Chondrocyte (in vitro differentiated cells): ENCODE data around the gene FBXO3. TPM values are rescaled to one million over a fixed set of nuclear protein-coding genes. Genes with fewer than 3 reads are reported as not detected.

Experiments used
- DNase-seq: peaks from one replicate; pipeline ENCODE4 v3.0.0; 2021; ENCODE audit warnings: mixed read lengths, low spot score
- H3K27ac Mint-ChIP-seq: one replicate; pipeline ENCODE4 v1.8.0; 2021; ENCODE audit warnings: mild to moderate bottlenecking, moderate library complexity, mixed read lengths; ENCODE audit not compliant: unreplicated experiment
- H3K27me3 Mint-ChIP-seq: 2 replicates; pipeline ENCODE4 v1.8.0; 2021; ENCODE audit warnings: low read depth, mixed read lengths
- H3K36me3 Mint-ChIP-seq: 2 replicates; pipeline ENCODE4 v1.8.0; 2021; ENCODE audit warnings: low read depth, mixed read lengths
- H3K4me1 Mint-ChIP-seq: 2 replicates; pipeline ENCODE4 v1.8.0; 2021; ENCODE audit warnings: low read depth, mild to moderate bottlenecking, mixed read lengths
- H3K4me3 Mint-ChIP-seq: one replicate; pipeline ENCODE4 v1.8.0; 2021; ENCODE audit warnings: mild to moderate bottlenecking, moderate library complexity, mixed read lengths; ENCODE audit not compliant: unreplicated experiment
- H3K9me3 Mint-ChIP-seq: 2 replicates; pipeline ENCODE4 v1.8.0; 2021; ENCODE audit warnings: low read depth, mixed read lengths
- CTCF ChIP-seq: fragments of 200-600 bp; sonication (generic); IDR thresholded peaks from 2 replicates; pipeline ENCODE4 v1.5.0; 2021; ENCODE audit warnings: antibody characterized with exemption, mild to moderate bottlenecking, moderate library complexity
- total RNA-seq: library from RNA; stranded (reverse); gene quantifications from 3 replicates; pipeline ENCODE4 v1.2.1, GENCODE V29; 2021

FBXO3 gene
- total RNA-seq, 1 donor from 2014 or later = 22.0 TPM

- Mint-ChIP-seq H3K27me3 (peaks cover 37% of the 10 kb centered on the region), H3K9me3 (no peaks in the 10 kb centered on the region), H3K4me1 (no peaks in the 10 kb centered on the region), H3K27ac (no peak overlapping the region), H3K4me3 (no peak overlapping the region), H3K36me3 (no peaks in the 10 kb centered on the region)
- no peak for TF ChIP-seq CTCF
- DNase-seq = no peak
These were observed 11.3 kb upstream of the FBXO3 start for GRCh38 chr11:33785609-33786008.

- H3K27ac Mint-ChIP-seq = peak overlapping the region; percentile 53
- no peak for TF ChIP-seq CTCF
- H3K9me3 Mint-ChIP-seq = no peaks in the 10 kb centered on the region
- no peak overlapping the region for H3K4me3 Mint-ChIP-seq
- H3K4me1 Mint-ChIP-seq = peaks cover 26% of the 10 kb centered on the region
- no peak for DNase-seq
- no peaks in the 10 kb centered on the region for H3K36me3 Mint-ChIP-seq
- peaks cover 14% of the 10 kb centered on the region for H3K27me3 Mint-ChIP-seq
These were observed 5.7 kb upstream of the FBXO3 start for GRCh38 chr11:33779849-33780528.

- Mint-ChIP-seq H3K36me3 (no peaks in the 10 kb centered on the region), H3K9me3 (no peaks in the 10 kb centered on the region), H3K27ac (no peak overlapping the region), H3K4me3 (no peak overlapping the region), H3K4me1 (peaks cover 30% of the 10 kb centered on the region), H3K27me3 (peaks cover 6% of the 10 kb centered on the region)
- DNase-seq = no peak
- TF ChIP-seq CTCF = no peak
These were observed 4.4 kb upstream of the FBXO3 start for GRCh38 chr11:33778675-33779074.

GRCh38 chr11:33777906-33778305 is 3.6 kb upstream of the FBXO3 start:
- H3K4me3 Mint-ChIP-seq = no peak overlapping the region
- H3K36me3 Mint-ChIP-seq = no peaks in the 10 kb centered on the region
- no peak overlapping the region for H3K27ac Mint-ChIP-seq
- peaks cover 37% of the 10 kb centered on the region for H3K4me1 Mint-ChIP-seq
- no peak for DNase-seq
- TF ChIP-seq CTCF = no peak
- H3K27me3 Mint-ChIP-seq = peaks cover 6% of the 10 kb centered on the region
- H3K9me3 Mint-ChIP-seq = no peaks in the 10 kb centered on the region

GRCh38 chr11:33775832-33776470 is 1.6 kb upstream of the FBXO3 start:
- no peak for TF ChIP-seq CTCF
- Mint-ChIP-seq H3K36me3 (no peaks in the 10 kb centered on the region), H3K27ac (no peak overlapping the region), H3K9me3 (no peaks in the 10 kb centered on the region), H3K4me1 (peaks cover 40% of the 10 kb centered on the region), H3K27me3 (no peaks in the 10 kb centered on the region), H3K4me3 (no peak overlapping the region)
- no peak for DNase-seq
